Osteocyte (in vitro differentiated cells): ENCODE data around the gene HIVEP3. TPM values are rescaled to one million over a fixed set of nuclear protein-coding genes. Genes with fewer than 3 reads are reported as not detected.

Experiments
- DNase-seq: peaks from one replicate; pipeline ENCODE4 v3.0.0; 2021; ENCODE audit warnings: mixed read lengths; ENCODE audit not compliant: unreplicated experiment; ENCODE audit errors: extremely low spot score
- H3K27ac Mint-ChIP-seq: one replicate; pipeline ENCODE4 v1.8.0; 2021; ENCODE audit warnings: mild to moderate bottlenecking, mixed read lengths; ENCODE audit not compliant: unreplicated experiment
- H3K27me3 Mint-ChIP-seq: one replicate; pipeline ENCODE4 v1.8.0; 2021; ENCODE audit warnings: mixed read lengths; ENCODE audit not compliant: unreplicated experiment
- H3K36me3 Mint-ChIP-seq: one replicate; pipeline ENCODE4 v1.8.0; 2021; ENCODE audit warnings: mixed read lengths; ENCODE audit not compliant: unreplicated experiment
- H3K4me1 Mint-ChIP-seq: one replicate; pipeline ENCODE4 v1.8.0; 2021; ENCODE audit warnings: mixed read lengths; ENCODE audit not compliant: unreplicated experiment
- H3K4me3 Mint-ChIP-seq: one replicate; pipeline ENCODE4 v1.8.0; 2021; ENCODE audit warnings: mild to moderate bottlenecking, moderate library complexity, mixed read lengths; ENCODE audit not compliant: unreplicated experiment
- H3K9me3 Mint-ChIP-seq: one replicate; pipeline ENCODE4 v1.8.0; 2021; ENCODE audit warnings: mixed read lengths; ENCODE audit not compliant: unreplicated experiment
- total RNA-seq: library from RNA; stranded (reverse); gene quantifications from 2 replicates; pipeline ENCODE4 v1.2.1, GENCODE V29; 2021
- TF ChIP-seq, protein P1 (sequence below): fragments of 200-600 bp; sonication (generic); IDR thresholded peaks from 2 replicates; pipeline ENCODE4 v1.5.0; 2021; ENCODE audit warnings: antibody characterized with exemption, mild to moderate bottlenecking, moderate library complexity

HIVEP3 gene
- total RNA-seq, 1 donor from 2014 or later: 0.97 TPM

DNA sequence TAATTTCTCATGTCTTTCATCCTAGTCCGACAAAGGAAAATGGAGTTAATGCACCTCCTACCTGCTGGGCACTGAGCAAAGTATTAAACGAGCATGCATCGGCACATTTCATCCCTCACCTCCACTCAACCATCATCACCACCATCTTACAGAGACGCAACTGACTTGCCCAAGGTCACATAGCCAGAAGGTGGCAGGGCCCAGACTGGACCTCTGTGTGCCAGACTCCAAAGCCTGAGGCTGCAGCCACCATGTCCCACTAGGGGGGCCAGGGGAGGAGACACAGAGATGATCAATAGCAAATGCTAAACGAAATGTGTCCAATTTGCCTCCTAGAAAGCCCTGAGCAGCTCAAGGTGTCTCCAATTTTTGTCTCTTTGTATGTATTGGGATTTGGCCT is 270.5 kb downstream of the HIVEP3 start:
- TF ChIP-seq, protein P1, sequence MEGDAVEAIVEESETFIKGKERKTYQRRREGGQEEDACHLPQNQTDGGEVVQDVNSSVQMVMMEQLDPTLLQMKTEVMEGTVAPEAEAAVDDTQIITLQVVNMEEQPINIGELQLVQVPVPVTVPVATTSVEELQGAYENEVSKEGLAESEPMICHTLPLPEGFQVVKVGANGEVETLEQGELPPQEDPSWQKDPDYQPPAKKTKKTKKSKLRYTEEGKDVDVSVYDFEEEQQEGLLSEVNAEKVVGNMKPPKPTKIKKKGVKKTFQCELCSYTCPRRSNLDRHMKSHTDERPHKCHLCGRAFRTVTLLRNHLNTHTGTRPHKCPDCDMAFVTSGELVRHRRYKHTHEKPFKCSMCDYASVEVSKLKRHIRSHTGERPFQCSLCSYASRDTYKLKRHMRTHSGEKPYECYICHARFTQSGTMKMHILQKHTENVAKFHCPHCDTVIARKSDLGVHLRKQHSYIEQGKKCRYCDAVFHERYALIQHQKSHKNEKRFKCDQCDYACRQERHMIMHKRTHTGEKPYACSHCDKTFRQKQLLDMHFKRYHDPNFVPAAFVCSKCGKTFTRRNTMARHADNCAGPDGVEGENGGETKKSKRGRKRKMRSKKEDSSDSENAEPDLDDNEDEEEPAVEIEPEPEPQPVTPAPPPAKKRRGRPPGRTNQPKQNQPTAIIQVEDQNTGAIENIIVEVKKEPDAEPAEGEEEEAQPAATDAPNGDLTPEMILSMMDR: no peak
- Mint-ChIP-seq H3K9me3 (no peaks in the 10 kb centered on the region), H3K27ac (no peak overlapping the region), H3K4me1 (peaks cover 12% of the 10 kb centered on the region), H3K27me3 (no peaks in the 10 kb centered on the region), H3K36me3 (no peaks in the 10 kb centered on the region), H3K4me3 (no peak overlapping the region)
- DNase-seq: no peak

DNA sequence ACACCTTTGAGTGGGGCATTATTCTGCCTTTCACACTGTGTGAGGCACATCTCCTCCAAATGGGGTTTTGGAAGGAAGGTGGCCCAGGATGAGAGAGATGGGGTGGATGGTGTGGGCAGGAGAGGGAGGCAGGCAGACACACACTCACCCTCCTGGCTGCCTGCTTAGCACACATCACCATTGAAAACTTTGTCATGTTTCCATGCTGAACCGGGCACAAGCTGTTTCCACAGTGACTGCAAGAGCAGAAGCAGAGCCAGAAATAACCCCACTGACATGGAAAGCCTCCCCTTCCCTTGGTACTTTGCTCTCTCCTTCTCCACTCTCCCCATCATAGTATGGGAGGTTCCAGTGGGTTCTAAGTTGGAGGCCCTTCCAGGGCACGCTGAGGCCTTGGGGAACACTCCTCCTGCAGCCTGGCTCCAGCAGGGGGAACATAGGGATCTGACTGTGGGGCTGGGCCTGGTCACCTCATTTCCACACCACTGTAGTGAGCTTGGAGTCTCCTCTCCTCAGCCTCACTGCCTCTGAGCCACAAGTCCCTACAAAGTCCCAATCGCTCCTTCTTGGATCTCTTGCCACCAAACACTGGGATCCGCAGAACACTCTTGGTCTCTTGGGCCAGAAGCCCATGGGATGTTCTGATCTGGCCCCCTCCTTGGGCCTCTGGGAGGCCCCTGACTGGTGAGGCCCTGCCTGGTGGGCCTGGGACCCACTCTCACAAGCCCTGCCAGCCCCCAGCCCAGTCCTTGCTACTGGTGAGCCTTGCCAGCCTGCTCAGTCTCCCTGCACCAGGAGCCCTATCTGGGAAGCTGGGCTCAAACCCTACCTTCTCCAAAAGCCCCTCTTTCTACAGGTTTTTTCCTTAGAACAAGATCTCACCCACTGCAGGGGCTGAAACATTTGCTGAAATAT is 271.2 kb downstream of the HIVEP3 start:
- TF ChIP-seq, protein P1: no peak
- Mint-ChIP-seq H3K9me3 (no peaks in the 10 kb centered on the region), H3K4me1 (peaks cover 12% of the 10 kb centered on the region), H3K27ac (no peak overlapping the region), H3K27me3 (no peaks in the 10 kb centered on the region), H3K36me3 (no peaks in the 10 kb centered on the region), H3K4me3 (no peak overlapping the region)
- DNase-seq: no peak

DNA sequence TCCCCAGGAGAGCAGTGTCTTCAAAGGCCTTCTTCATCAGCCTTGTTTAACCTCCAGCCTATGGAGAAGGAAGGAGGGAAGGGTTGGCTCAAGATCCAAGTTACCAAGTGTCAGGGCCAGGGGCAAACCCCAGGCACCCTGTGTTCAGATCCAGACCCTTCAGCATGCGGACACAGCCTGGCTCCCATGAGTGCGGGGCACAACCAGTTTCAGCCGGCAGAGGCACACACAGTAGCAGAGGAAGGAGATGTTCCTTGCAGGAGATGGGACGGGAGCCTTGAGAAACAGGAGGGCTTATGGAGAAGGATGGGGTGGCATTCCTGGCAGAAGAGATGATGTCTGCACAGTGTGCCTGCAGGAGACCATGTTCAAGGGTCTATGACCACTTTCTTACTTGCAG is 272.5 kb downstream of the HIVEP3 start:
- Mint-ChIP-seq H3K27ac (no peak overlapping the region), H3K36me3 (no peaks in the 10 kb centered on the region), H3K4me3 (no peak overlapping the region), H3K4me1 (peaks cover 12% of the 10 kb centered on the region), H3K27me3 (no peaks in the 10 kb centered on the region), H3K9me3 (no peaks in the 10 kb centered on the region)
- DNase-seq: no peak
- TF ChIP-seq, protein P1: no peak

DNA sequence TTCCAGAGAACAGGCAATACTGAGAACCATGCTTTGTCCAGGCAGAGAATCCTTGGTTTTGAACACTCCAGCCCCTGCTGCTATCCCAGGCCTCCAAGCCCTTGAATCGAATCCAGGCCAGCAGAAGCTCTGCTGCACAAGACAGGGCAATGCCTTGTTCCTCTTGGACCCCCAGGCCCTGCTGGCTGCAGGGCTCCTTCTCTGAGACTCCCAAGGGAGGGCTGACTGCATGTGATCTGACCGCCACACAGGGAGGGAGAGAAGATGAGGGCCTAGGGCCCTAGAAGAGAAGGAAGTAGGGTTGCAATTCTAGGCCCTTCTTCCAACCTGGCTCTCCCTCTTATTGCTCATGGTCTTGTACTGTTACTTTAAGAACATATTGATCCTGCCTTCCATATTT is 273.7 kb downstream of the HIVEP3 start:
- H3K27me3 Mint-ChIP-seq: no peaks in the 10 kb centered on the region

More for the DNA sequence above, 273.7 kb downstream of the HIVEP3 start:
- DNase-seq: no peak
- Mint-ChIP-seq H3K36me3 (no peaks in the 10 kb centered on the region), H3K27ac (no peak overlapping the region), H3K4me1 (peaks cover 7% of the 10 kb centered on the region), H3K4me3 (no peak overlapping the region), H3K9me3 (no peaks in the 10 kb centered on the region)
- TF ChIP-seq, protein P1: no peak
